Muscle of leg (tissue), 11 donors: ENCODE data around the gene LRP1. TPM values are rescaled to one million over a fixed set of nuclear protein-coding genes. Genes with fewer than 3 reads are reported as not detected.

Source experiments
- DNase-seq: peaks from one replicate; pipeline ENCODE4 v3.0.0; 2013
- H3K27ac ChIP-seq: one replicate; pipeline ENCODE4 v1.5.1; 2013; ENCODE audit warnings: mild to moderate bottlenecking, low read length, control low read depth
- H3K27me3 ChIP-seq: one replicate; pipeline ENCODE4 v1.6.1; 2013; ENCODE audit warnings: low read length; ENCODE audit not compliant: control insufficient read depth, insufficient read depth
- H3K36me3 ChIP-seq: one replicate; pipeline ENCODE4 v1.6.1; 2013; ENCODE audit warnings: low read length; ENCODE audit not compliant: control insufficient read depth, insufficient read depth
- H3K4me1 ChIP-seq: one replicate; pipeline ENCODE4 v1.6.1; 2013; ENCODE audit warnings: low read length; ENCODE audit not compliant: control insufficient read depth, insufficient read depth
- H3K4me3 ChIP-seq: one replicate; pipeline ENCODE4 v1.5.1; 2013; ENCODE audit warnings: low read length, control low read depth
- H3K9me3 ChIP-seq: replicated peaks from 2 replicates; pipeline ENCODE4 v1.6.1; 2013; ENCODE audit warnings: low read depth, low read length; ENCODE audit not compliant: control insufficient read depth
- WGBS: methylation state at CpG from one replicate; pipeline ENCODE4 v1.1.5; 2013; ENCODE audit warnings: missing lambda C conversion rate; ENCODE audit not compliant: insufficient coverage; 5-methylcytosine and 5-hydroxymethylcytosine counted together
- polyA plus RNA-seq, 8 donors: library from polyadenylated mRNA; unstranded; fragments of 120-200 nt; gene quantifications; one replicate each; pipeline versions ENCODE4 v1.2.1 to v1.2.3, GENCODE V29; 2013; ENCODE audit warnings: inconsistent platforms in 1 of 8, low replicate concordance in 1 of 8; ENCODE audit not compliant: insufficient read length in 8 of 8, insufficient read depth in 1 of 8
- total RNA-seq: library from RNA; stranded (reverse); fragments of 120-200 nt; gene quantifications from one replicate; pipeline ENCODE4 v1.2.4, GENCODE V29; 2013

Gene LRP1
- total and polyA plus RNA-seq, 9 donors, result 82.7 to 231 (median 160) TPM

DNA sequence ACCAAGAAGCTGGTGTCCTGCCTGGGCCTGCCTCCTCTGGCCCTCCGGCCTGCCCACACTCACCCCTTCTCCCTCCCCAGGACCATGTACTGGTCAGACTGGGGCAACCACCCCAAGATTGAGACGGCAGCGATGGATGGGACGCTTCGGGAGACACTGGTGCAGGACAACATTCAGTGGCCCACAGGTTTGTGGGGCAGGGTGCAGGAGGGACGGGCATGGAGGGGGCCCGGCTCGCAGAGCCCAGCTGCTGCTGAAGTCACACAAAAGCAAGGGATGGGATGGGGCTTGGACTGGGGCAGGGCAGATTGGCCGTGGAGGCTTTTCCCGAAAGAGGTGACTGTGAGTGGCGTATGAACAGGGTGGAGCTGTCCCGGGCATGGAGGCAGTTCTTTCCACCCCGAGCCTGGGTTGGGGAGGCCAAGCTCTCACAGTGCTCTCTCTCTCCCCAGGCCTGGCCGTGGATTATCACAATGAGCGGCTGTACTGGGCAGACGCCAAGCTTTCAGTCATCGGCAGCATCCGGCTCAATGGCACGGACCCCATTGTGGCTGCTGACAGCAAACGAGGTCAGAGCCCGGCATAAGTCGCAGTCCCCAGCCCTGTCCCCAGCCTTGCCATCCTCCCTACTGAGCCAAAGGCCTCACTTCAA, 80.5 kb downstream of the LRP1 start:
- H3K4me3 ChIP-seq, result no peak overlapping the region
- DNase-seq, result no peak
- WGBS, result 60% methylated on average over 19 of the region's 22 CpGs
- H3K36me3 ChIP-seq, result peaks cover 84% of the 10 kb centered on the region
- peaks cover 4% of the 10 kb centered on the region for H3K27me3 ChIP-seq
- no peaks in the 10 kb centered on the region for H3K9me3 ChIP-seq
- H3K27ac ChIP-seq, result no peak overlapping the region
- H3K4me1 ChIP-seq, result peaks cover 16% of the 10 kb centered on the region

DNA sequence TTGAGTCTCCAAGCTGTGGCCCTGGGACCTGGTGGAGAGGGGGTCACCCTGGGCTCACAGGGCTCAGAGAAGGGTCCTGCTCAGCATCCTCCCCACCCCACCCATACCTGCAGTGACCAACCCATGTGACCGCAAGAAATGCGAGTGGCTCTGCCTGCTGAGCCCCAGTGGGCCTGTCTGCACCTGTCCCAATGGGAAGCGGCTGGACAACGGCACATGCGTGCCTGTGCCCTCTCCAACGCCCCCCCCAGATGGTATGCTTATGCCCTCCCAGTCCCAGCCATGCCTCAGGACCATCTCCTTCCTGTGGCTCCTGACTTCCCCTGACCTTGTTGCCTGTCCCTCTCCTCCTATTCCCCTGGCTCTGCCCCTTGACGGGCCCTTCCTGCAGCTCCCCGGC, 81.6 kb downstream of the LRP1 start:
- H3K4me3 ChIP-seq, result no peak overlapping the region
- peaks cover 16% of the 10 kb centered on the region for H3K27me3 ChIP-seq
- 74% methylated on average over 8 of the region's 8 CpGs for WGBS
- H3K36me3 ChIP-seq, result peaks cover 75% of the 10 kb centered on the region
- no peak overlapping the region for H3K27ac ChIP-seq
- no peak for DNase-seq
- no peaks in the 10 kb centered on the region for H3K9me3 ChIP-seq
- peaks cover 27% of the 10 kb centered on the region for H3K4me1 ChIP-seq

GRCh38 chr12:57210461-57210860, 82.2 kb downstream of the LRP1 start:
- peaks cover 21% of the 10 kb centered on the region for H3K27me3 ChIP-seq
- H3K9me3 ChIP-seq, result no peaks in the 10 kb centered on the region
- no peak overlapping the region for H3K4me3 ChIP-seq
- no peak for DNase-seq
- H3K27ac ChIP-seq, result no peak overlapping the region
- H3K36me3 ChIP-seq, result peaks cover 70% of the 10 kb centered on the region
- peaks cover 33% of the 10 kb centered on the region for H3K4me1 ChIP-seq
- WGBS, result 85% methylated on average over 15 of the region's 15 CpGs

- H3K27ac ChIP-seq, result no peak overlapping the region
- H3K27me3 ChIP-seq, result peaks cover 28% of the 10 kb centered on the region
- peaks cover 39% of the 10 kb centered on the region for H3K4me1 ChIP-seq
- no peaks in the 10 kb centered on the region for H3K9me3 ChIP-seq
- DNase-seq, result no peak
- H3K4me3 ChIP-seq, result no peak overlapping the region
- 68% methylated on average over 12 of the region's 16 CpGs for WGBS
- H3K36me3 ChIP-seq, result peaks cover 64% of the 10 kb centered on the region
Observed at GRCh38 chr12:57210926-57211692, 82.8 kb downstream of the LRP1 start.

- Histone ChIP-seq H3K9me3 (no peaks in the 10 kb centered on the region), H3K36me3 (peaks cover 58% of the 10 kb centered on the region), H3K27ac (no peak overlapping the region), H3K4me1 (peaks cover 45% of the 10 kb centered on the region), H3K4me3 (no peak overlapping the region), H3K27me3 (peaks cover 35% of the 10 kb centered on the region)
- WGBS, result 73% methylated on average over 9 of the region's 27 CpGs
- DNase-seq, result no peak
Observed at GRCh38 chr12:57211791-57212700, 83.8 kb downstream of the LRP1 start.

DNA sequence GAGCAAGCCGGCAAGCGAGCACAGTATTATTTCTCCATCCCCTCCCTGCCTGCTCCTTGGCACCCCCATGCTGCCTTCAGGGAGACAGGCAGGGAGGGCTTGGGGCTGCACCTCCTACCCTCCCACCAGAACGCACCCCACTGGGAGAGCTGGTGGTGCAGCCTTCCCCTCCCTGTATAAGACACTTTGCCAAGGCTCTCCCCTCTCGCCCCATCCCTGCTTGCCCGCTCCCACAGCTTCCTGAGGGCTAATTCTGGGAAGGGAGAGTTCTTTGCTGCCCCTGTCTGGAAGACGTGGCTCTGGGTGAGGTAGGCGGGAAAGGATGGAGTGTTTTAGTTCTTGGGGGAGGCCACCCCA, 84.4 kb downstream of the LRP1 start:
- Histone ChIP-seq H3K27ac (no peak overlapping the region), H3K36me3 (peaks cover 54% of the 10 kb centered on the region), H3K27me3 (peaks cover 41% of the 10 kb centered on the region), H3K4me1 (peaks cover 51% of the 10 kb centered on the region), H3K4me3 (no peak overlapping the region), H3K9me3 (no peaks in the 10 kb centered on the region)
- WGBS, result no CpG with 5 or more reads among the region's 7 CpGs
- no peak for DNase-seq

DNA sequence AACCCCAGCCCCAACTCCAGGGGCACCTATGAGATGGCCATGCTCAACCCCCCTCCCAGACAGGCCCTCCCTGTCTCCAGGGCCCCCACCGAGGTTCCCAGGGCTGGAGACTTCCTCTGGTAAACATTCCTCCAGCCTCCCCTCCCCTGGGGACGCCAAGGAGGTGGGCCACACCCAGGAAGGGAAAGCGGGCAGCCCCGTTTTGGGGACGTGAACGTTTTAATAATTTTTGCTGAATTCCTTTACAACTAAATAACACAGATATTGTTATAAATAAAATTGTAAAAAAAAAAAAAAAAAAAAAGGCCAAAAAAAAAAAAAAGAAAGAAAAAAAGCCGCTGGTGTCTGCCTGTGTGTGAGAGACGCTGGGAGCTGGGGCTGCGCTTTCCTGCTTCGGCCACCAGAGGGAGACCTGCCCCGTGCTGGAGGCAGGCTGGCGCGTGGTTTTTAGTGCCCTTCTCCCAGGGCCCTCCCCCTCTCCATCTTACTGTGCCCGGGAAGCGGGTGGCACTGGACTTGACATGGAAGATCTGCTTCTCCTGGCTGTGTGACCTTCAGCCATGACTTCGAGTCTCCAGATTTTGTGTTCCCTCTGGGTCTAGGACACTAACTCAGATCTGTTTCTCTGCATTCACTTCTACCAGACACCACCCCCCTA, 84.9 kb downstream of the LRP1 start:
- H3K9me3 ChIP-seq, result no peaks in the 10 kb centered on the region
- H3K4me1 ChIP-seq, result peaks cover 55% of the 10 kb centered on the region
- no peak overlapping the region for H3K4me3 ChIP-seq

GRCh38 chr12:57213763-57214397, 85.6 kb downstream of the LRP1 start:
- H3K36me3 ChIP-seq, result peaks cover 43% of the 10 kb centered on the region
- H3K27ac ChIP-seq, result no peak overlapping the region
- DNase-seq, result no peak
- H3K4me1 ChIP-seq, result peaks cover 51% of the 10 kb centered on the region
- peaks cover 53% of the 10 kb centered on the region for H3K27me3 ChIP-seq
- no peaks in the 10 kb centered on the region for H3K9me3 ChIP-seq
- H3K4me3 ChIP-seq, result no peak overlapping the region
- WGBS, result 50% methylated on average over 2 of the region's 4 CpGs

More for the DNA sequence above, 84.9 kb downstream of the LRP1 start:
- H3K27me3 ChIP-seq, result peaks cover 46% of the 10 kb centered on the region
- peak; percentile 91 for DNase-seq
- WGBS, result 6% methylated on average over 6 of the region's 16 CpGs
- H3K36me3 ChIP-seq, result peaks cover 50% of the 10 kb centered on the region
- no peak overlapping the region for H3K27ac ChIP-seq

- Histone ChIP-seq H3K27me3 (peaks cover 58% of the 10 kb centered on the region), H3K27ac (no peak overlapping the region), H3K4me3 (no peak overlapping the region), H3K4me1 (peaks cover 56% of the 10 kb centered on the region), H3K36me3 (peaks cover 39% of the 10 kb centered on the region), H3K9me3 (no peaks in the 10 kb centered on the region)
- WGBS, result 2% methylated on average over 11 of the region's 14 CpGs
- peak; percentile 74 for DNase-seq
Observed at GRCh38 chr12:57214398-57214781, 86.1 kb downstream of the LRP1 start.
